GM23248 (cell line): Measurements from ENCODE around the gene C11orf71. TPM values are rescaled to one million over a fixed set of nuclear protein-coding genes. Genes with fewer than 3 reads are reported as not detected.

Experiments
- DNase-seq: peaks from one replicate; pipeline ENCODE4 v3.0.0-alpha.2; 2015
- H2AFZ ChIP-seq: fragments of 200-600 bp; sonication (generic); 2 replicates; pipeline ENCODE4 v1.6.1; 2016; ENCODE audit warnings: antibody characterized with exemption
- H3F3A ChIP-seq: fragments of 200-600 bp; sonication (generic); 2 replicates; pipeline ENCODE4 v1.6.1; 2016; ENCODE audit warnings: mild to moderate bottlenecking, antibody characterized with exemption, mixed run types; ENCODE audit not compliant: insufficient read depth
- H3K27ac ChIP-seq: fragments of 200-600 bp; sonication (generic); 2 replicates; pipeline ENCODE4 v1.5.1; 2016; ENCODE audit warnings: mild to moderate bottlenecking
- H3K27me3 ChIP-seq: fragments of 200-600 bp; sonication (generic); replicated peaks from 2 replicates; pipeline ENCODE4 v1.6.1; 2016; ENCODE audit warnings: mild to moderate bottlenecking; ENCODE audit not compliant: insufficient read depth
- H3K36me3 ChIP-seq: fragments of 200-600 bp; sonication (generic); 2 replicates; pipeline ENCODE4 v1.6.1; 2016; ENCODE audit warnings: low read depth, mild to moderate bottlenecking
- H3K4me1 ChIP-seq: fragments of 200-600 bp; sonication (generic); 2 replicates; pipeline ENCODE4 v1.6.1; 2016; ENCODE audit warnings: mild to moderate bottlenecking; ENCODE audit not compliant: insufficient read depth
- H3K4me2 ChIP-seq: fragments of 200-600 bp; sonication (generic); one replicate; pipeline ENCODE4 v1.6.1; 2016; ENCODE audit warnings: mild to moderate bottlenecking; ENCODE audit not compliant: unreplicated experiment
- H3K4me3 ChIP-seq: fragments of 200-600 bp; sonication (generic); 2 replicates; pipeline ENCODE4 v1.5.1; 2016; ENCODE audit warnings: mild to moderate bottlenecking
- H3K79me2 ChIP-seq: fragments of 200-600 bp; sonication (generic); 2 replicates; pipeline ENCODE4 v1.6.1; 2016; ENCODE audit warnings: mild to moderate bottlenecking; ENCODE audit not compliant: insufficient read depth
- H3K9ac ChIP-seq: fragments of 200-600 bp; sonication (generic); 2 replicates; pipeline ENCODE4 v1.6.1; 2016; ENCODE audit warnings: mild to moderate bottlenecking
- H3K9me2 ChIP-seq: fragments of 200-600 bp; sonication (generic); 2 replicates; pipeline ENCODE4 v1.6.1; 2016; ENCODE audit warnings: mixed run types, mild to moderate bottlenecking, moderate library complexity; ENCODE audit not compliant: insufficient read depth
- H3K9me3 ChIP-seq: fragments of 200-600 bp; sonication (generic); one replicate; pipeline ENCODE4 v1.6.1; 2017; ENCODE audit warnings: low read depth
- H4K20me1 ChIP-seq: fragments of 200-600 bp; sonication (generic); 2 replicates; pipeline ENCODE4 v1.6.0; 2016; ENCODE audit not compliant: insufficient read depth
- EZH2 ChIP-seq: fragments of 200-600 bp; sonication (generic); IDR thresholded peaks from 2 replicates; pipeline ENCODE4 v1.6.1; 2018; ENCODE audit warnings: antibody characterized with exemption, mild to moderate bottlenecking; ENCODE audit not compliant: insufficient read depth, poor library complexity, severe bottlenecking
- EZH2phosphoT487 ChIP-seq: fragments of 200-600 bp; sonication (generic); IDR thresholded peaks from 2 replicates; pipeline ENCODE4 v1.6.1; 2018; ENCODE audit warnings: antibody characterized with exemption, moderate library complexity, mild to moderate bottlenecking, low read depth; ENCODE audit not compliant: insufficient read depth
- WGBS, 2 experiments: methylation state at CpG; one replicate each; pipeline ENCODE4 v1.1.6; 2015 to 2017; ENCODE audit warnings: low lambda C conversion rate in 2 of 2, low coverage in 1 of 2; ENCODE audit errors: missing lambda C conversion rate in 2 of 2; 5-methylcytosine and 5-hydroxymethylcytosine counted together
- in situ Hi-C: fragments of 300-500 bp; cut with MboI; formaldehyde crosslinking; loops from 2 replicates; pipeline ENCODE4 v1.15.0; 2020
- polyA plus RNA-seq: library from polyadenylated mRNA; unstranded; fragments of >200 nt; fragmentation: Nextera tagmentation; extraction: Ambion mirVana; gene quantifications from 2 replicates; pipeline ENCODE4 v1.2.1, GENCODE V29; 2016
- total RNA-seq: library from RNA; depleted of rRNA; stranded (reverse); fragments of >200 nt; shearing (Covaris generic); gene quantifications from 2 replicates; pipeline ENCODE4 v1.2.3, GENCODE V29; 2014

C11orf71 gene
- total and polyA plus RNA-seq, 2 experiments from 2014 or later: 1.8 to 4.8 TPM

DNA sequence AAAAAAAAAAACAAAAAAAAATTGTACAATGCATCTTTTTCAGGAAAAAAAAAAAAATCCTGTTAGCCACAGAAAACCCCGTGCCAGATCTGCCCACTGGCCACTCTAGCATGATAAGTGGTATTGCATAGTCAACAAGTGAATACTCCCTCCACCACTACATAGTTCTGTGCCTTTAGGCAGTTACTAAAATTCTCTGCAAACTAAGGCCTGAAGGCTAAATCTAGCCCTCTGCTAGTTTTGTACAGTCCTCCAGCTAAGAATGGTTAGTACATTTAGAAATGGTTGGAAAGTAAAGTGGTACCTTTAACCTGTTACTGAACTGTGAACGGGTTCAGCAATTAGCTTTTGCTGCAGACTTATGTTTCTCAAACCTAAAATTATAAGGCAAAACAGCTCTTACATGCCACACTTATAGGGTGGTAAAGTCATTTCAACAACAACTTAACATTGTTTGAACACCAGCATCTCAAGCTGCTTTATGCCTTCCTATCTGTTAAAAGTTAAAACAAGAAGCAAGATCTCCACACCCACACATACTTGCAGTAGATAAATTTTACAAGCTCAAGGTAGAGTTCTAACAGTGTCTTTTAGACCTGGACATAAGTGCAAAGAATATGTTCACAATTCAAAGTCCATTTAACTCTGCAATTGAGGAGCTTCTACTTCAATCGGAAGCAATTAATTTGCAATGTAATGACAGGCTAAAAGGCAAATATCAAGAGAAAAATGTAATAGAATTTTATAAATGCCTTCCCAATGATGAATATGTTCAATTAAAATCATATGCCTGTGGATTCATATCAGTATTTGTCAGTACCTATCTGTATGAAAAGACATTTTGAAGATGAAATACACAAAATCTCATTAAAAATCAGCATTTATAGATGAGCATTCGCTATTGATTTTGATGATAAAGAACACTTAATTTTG is 7.3 kb downstream of the C11orf71 start:
- peaks cover 17% of the 10 kb centered on the region for H3K4me1 ChIP-seq
- TF ChIP-seq EZH2 (no peak), EZH2phosphoT487 (no peak)
- H3K4me3 ChIP-seq: no peak overlapping the region
- H3K9ac ChIP-seq: no peak overlapping the region
- no peak overlapping the region for H3K27ac ChIP-seq
- in situ Hi-C loops: no loop called here
- DNase-seq: no peak
- H3K27me3 ChIP-seq: no peaks in the 10 kb centered on the region
- peak overlapping the region; percentile 23; the same call in 1 of the 2 replicates for H2AFZ ChIP-seq
- peak overlapping the region; percentile 12 for H3K4me2 ChIP-seq
- no peaks in the 10 kb centered on the region for H4K20me1 ChIP-seq
- WGBS, 2 experiments: 65 to 70% methylated on average over 4 of the region's 4 CpGs
- H3F3A ChIP-seq: peaks cover 12% of the 10 kb centered on the region; the same call in 1 of the 2 replicates
- H3K9me2 ChIP-seq: no peaks in the 10 kb centered on the region
- no peaks in the 10 kb centered on the region for H3K36me3 ChIP-seq
- H3K79me2 ChIP-seq: no peaks in the 10 kb centered on the region
- no peaks in the 10 kb centered on the region for H3K9me3 ChIP-seq

DNA sequence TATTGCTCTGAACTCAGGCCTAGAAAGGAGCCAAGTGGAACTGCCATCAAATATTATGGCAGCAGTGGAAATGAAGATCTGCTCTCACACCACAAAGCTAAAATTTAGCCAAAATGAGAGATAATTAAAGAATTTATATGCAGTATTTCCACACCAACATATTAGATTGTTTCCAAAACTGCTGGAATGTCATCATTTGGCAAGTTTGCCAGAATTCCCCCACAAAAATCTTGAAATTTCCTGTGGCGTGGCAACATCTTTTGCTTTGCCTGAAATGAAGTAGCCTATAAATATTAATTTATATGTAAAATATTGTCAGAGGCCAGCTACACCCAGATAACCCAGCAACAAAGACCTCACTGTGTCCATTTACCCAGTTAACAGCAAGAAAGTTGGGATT is 13.8 kb downstream of the C11orf71 start:
- Histone ChIP-seq H3K36me3 (no peaks in the 10 kb centered on the region), H3K9ac (no peak overlapping the region), H3K4me2 (peak overlapping the region; percentile 26), H3K79me2 (no peaks in the 10 kb centered on the region), H3K4me3 (no peak overlapping the region), H3K4me1 (peaks cover 15% of the 10 kb centered on the region), H3K9me2 (no peaks in the 10 kb centered on the region), H3F3A (peaks cover 12% of the 10 kb centered on the region), H3K27ac (peak overlapping the region; percentile 31; the same call in 1 of the 2 replicates), H3K27me3 (no peaks in the 10 kb centered on the region), H3K9me3 (no peaks in the 10 kb centered on the region), H4K20me1 (no peaks in the 10 kb centered on the region), H2AFZ (peak overlapping the region; percentile 38)
- TF ChIP-seq EZH2: no peak
- TF ChIP-seq EZH2phosphoT487: no peak
- 77 to 81% methylated on average over 1 of the region's 1 CpG for WGBS, 2 experiments
- peak; percentile 38 for DNase-seq
- in situ Hi-C loops: no loop called here

DNA sequence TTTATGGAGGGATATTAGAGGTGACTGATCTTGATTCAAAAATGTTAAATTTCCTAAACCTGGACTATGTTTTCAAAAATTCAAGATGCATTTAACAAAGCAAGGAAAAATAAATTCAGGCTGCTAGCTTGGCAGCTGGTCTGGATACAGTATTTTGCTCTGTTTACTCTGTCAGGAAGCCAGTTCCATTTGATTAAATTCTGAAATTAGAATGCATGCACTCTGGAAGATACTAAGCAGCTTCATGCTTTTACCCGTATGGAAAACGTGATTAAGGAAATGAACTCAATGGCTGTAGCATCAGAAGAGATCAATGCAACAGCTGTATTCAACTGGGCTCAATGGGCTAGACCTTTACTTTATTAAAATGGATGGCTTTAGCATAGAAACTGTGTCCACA is 14.2 kb downstream of the C11orf71 start:
- no peak overlapping the region for H3K9ac ChIP-seq

DNA sequence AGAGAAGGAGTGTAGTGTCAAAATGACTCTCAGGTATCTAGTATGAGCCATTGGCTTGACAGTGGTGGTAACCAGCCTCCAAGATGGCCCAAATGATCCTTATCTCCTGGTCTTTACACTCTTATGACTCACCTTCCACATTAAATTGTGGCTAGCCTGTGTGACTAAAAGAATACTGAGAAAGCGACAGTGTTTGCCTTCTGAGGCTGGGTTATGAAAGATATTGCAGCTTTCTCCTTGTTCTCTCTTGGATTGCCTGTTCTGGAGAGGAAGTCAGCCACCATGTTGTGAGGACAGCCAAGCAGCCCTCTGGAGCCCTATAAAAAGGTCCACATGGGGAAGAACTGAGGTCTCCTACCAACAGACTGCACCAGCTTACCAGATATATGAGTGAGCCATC is 15.8 kb downstream of the C11orf71 start:
- H3K9ac ChIP-seq: no peak overlapping the region
- no peaks in the 10 kb centered on the region for H3K27me3 ChIP-seq
- in situ Hi-C loops: no loop called here
- peaks cover 12% of the 10 kb centered on the region for H3F3A ChIP-seq
- H3K27ac ChIP-seq: no peak overlapping the region
- no peaks in the 10 kb centered on the region for H3K9me2 ChIP-seq
- no peaks in the 10 kb centered on the region for H4K20me1 ChIP-seq
- no peak overlapping the region for H2AFZ ChIP-seq
- no peaks in the 10 kb centered on the region for H3K79me2 ChIP-seq
- peaks cover 15% of the 10 kb centered on the region for H3K4me1 ChIP-seq
- DNase-seq: no peak
- H3K9me3 ChIP-seq: no peaks in the 10 kb centered on the region
- TF ChIP-seq EZH2 (no peak), EZH2phosphoT487 (no peak)
- H3K4me3 ChIP-seq: no peak overlapping the region
- no peaks in the 10 kb centered on the region for H3K36me3 ChIP-seq
- H3K4me2 ChIP-seq: no peak overlapping the region
- 48 to 61% methylated on average over 1 of the region's 1 CpG for WGBS, 2 experiments

More for the DNA sequence above, 14.2 kb downstream of the C11orf71 start:
- H3K9me2 ChIP-seq: no peaks in the 10 kb centered on the region
- no peaks in the 10 kb centered on the region for H3K36me3 ChIP-seq
- H4K20me1 ChIP-seq: no peaks in the 10 kb centered on the region
- peaks cover 15% of the 10 kb centered on the region for H3K4me1 ChIP-seq
- DNase-seq: no peak
- 0 out of 2 replicates have a peak overlapping the region, but pooled peaks have one; percentile 38 for H2AFZ ChIP-seq
- no peak for TF ChIP-seq EZH2
- no peak for TF ChIP-seq EZH2phosphoT487
- peak overlapping the region; percentile 31; the same call in 1 of the 2 replicates for H3K27ac ChIP-seq
- in situ Hi-C loops: no loop called here
- H3K4me3 ChIP-seq: no peak overlapping the region
- peaks cover 12% of the 10 kb centered on the region for H3F3A ChIP-seq
- H3K27me3 ChIP-seq: no peaks in the 10 kb centered on the region
- WGBS, 2 experiments: 54 to 56% methylated on average over 2 of the region's 2 CpGs
- peak overlapping the region; percentile 26 for H3K4me2 ChIP-seq
- H3K79me2 ChIP-seq: no peaks in the 10 kb centered on the region
- no peaks in the 10 kb centered on the region for H3K9me3 ChIP-seq
